ENCODE data around the gene PLBD2. TPM values are rescaled to one million over a fixed set of nuclear protein-coding genes. Genes with fewer than 3 reads are reported as not detected.
A peak's percentile ranks its signal among the peaks of the same experiment; 100 is the strongest.

The PLBD2 gene
- total and polyA plus RNA-seq, 4 donors: 12.1 to 31.2 (median 19.6) TPM

- no peak overlapping the region for H3K4me3 ChIP-seq (ENCODE audit: low read depth in 1 of 3, low read length in 3 of 3)
- DNase-seq (ENCODE audit: low spot score): no peak
- H3K27ac ChIP-seq (ENCODE audit: low read depth in 1 of 2, low read length in 2 of 2): peak overlapping the region; percentile 52 to 58
- H3K27me3 ChIP-seq (ENCODE audit: control insufficient read depth in 4 of 4, insufficient read depth in 4 of 4, low read length in 3 of 4): no peaks in the 10 kb centered on the region
- H3K9me3 ChIP-seq (ENCODE audit: control insufficient read depth in 4 of 4, low read length in 3 of 4): no peaks in the 10 kb centered on the region
- peaks cover 1 to 62% (median 41%) of the 10 kb centered on the region in 4 donors for H3K4me1 ChIP-seq (ENCODE audit: control insufficient read depth in 4 of 4, insufficient read depth in 4 of 4, low read length in 3 of 4)
- WGBS: 90% methylated on average over 9 of the region's 9 CpGs
- peak overlapping the region in 1 of 2 donors; percentile 9 for H3K9ac ChIP-seq (ENCODE audit: low read depth in 1 of 2, low read length in 2 of 2)
- TF ChIP-seq CTCF (IDR thresholded peaks at IDR 0.05; ENCODE audit: low read depth, low read length, missing input control): no peak
- no peak for TF ChIP-seq MAX (IDR thresholded peaks at IDR 0.05)
- no peaks in the 10 kb centered on the region for H3K36me3 ChIP-seq (ENCODE audit: control insufficient read depth in 4 of 4, insufficient read depth in 3 of 4, low read depth in 1 of 4, low read length in 3 of 4)
Measured at GRCh38 chr12:113414519-113415038, 56.2 kb downstream of the PLBD2 start.

GRCh38 chr12:113416091-113416754 lies 57.8 kb downstream of the PLBD2 start:
- 68% methylated on average over 6 of the region's 6 CpGs for WGBS

More at GRCh38 chr12:113416091-113416754, 57.8 kb downstream of the PLBD2 start:
- Histone ChIP-seq H3K36me3 (ENCODE audit: control insufficient read depth in 4 of 4, insufficient read depth in 3 of 4, low read depth in 1 of 4, low read length in 3 of 4) (no peaks in the 10 kb centered on the region), H3K27ac (ENCODE audit: low read depth in 1 of 2, low read length in 2 of 2) (peak overlapping the region; percentile 58 to 70), H3K4me1 (ENCODE audit: control insufficient read depth in 4 of 4, insufficient read depth in 4 of 4, low read length in 3 of 4) (peaks cover 3 to 67% (median 47%) of the 10 kb centered on the region in 4 donors), H3K9ac (ENCODE audit: low read depth in 1 of 2, low read length in 2 of 2) (peak overlapping the region in 1 of 2 donors; percentile 58), H3K9me3 (ENCODE audit: control insufficient read depth in 4 of 4, low read length in 3 of 4) (no peaks in the 10 kb centered on the region), H3K4me3 (ENCODE audit: low read depth in 1 of 3, low read length in 3 of 3) (no peak overlapping the region), H3K27me3 (ENCODE audit: control insufficient read depth in 4 of 4, insufficient read depth in 4 of 4, low read length in 3 of 4) (no peaks in the 10 kb centered on the region)
- no peak for DNase-seq (ENCODE audit: low spot score)
- TF ChIP-seq REST (IDR thresholded peaks at IDR 0.05) (no peak), MAX (IDR thresholded peaks at IDR 0.05) (no peak), CTCF (IDR thresholded peaks at IDR 0.05; ENCODE audit: low read depth, low read length, missing input control) (no peak), RXRA (IDR thresholded peaks at IDR 0.05) (no peak), EGR1 (IDR thresholded peaks at IDR 0.05; ENCODE audit: low read depth in 2 of 2) (no peak), JUND (IDR thresholded peaks at IDR 0.05) (no peak), SP1 (IDR thresholded peaks at IDR 0.05) (no peak), HNF4G (IDR thresholded peaks at IDR 0.05) (no peak), YY1 (IDR thresholded peaks at IDR 0.05) (no peak), FOXA1 (IDR thresholded peaks at IDR 0.05) (no peak), FOXA2 (IDR thresholded peaks at IDR 0.05) (no peak), GABPA (IDR thresholded peaks at IDR 0.05 in 1 of 2, conservative IDR thresholded peaks at IDR 0.05 in 1 of 2) (no peak), TAF1 (conservative IDR thresholded peaks at IDR 0.05) (no peak)
